GM12801 (cell line): Measurements from ENCODE around the gene DNAJB4.

ENCODE experiments used
- CTCF ChIP-seq: IDR thresholded peaks from one replicate; pipeline ENCODE4 v1.5.1; 2011; ENCODE audit warnings: control low read depth; ENCODE audit not compliant: insufficient read length; ENCODE audit errors: extremely low read depth

DNAJB4 gene

GRCh38 chr1:77983997-77984355 lies 20.8 kb upstream of the DNAJB4 start:
- no peak for TF ChIP-seq CTCF

GRCh38 chr1:77984629-77985028 lies 20.1 kb upstream of the DNAJB4 start:
- TF ChIP-seq CTCF: no peak

GRCh38 chr1:77986810-77987209 lies 17.9 kb upstream of the DNAJB4 start:
- no peak for TF ChIP-seq CTCF

- TF ChIP-seq CTCF: no peak
These were observed 16.8 kb upstream of the DNAJB4 start for GRCh38 chr1:77987919-77988318.

GRCh38 chr1:77989744-77990143 lies 15.0 kb upstream of the DNAJB4 start:
- no peak for TF ChIP-seq CTCF

GRCh38 chr1:77990629-77991204 lies 14.0 kb upstream of the DNAJB4 start:
- no peak for TF ChIP-seq CTCF

- TF ChIP-seq CTCF: no peak
These were observed 13.1 kb upstream of the DNAJB4 start for GRCh38 chr1:77991638-77992037.
